Measurements from ENCODE around the gene OR2B6. TPM values are rescaled to one million over a fixed set of nuclear protein-coding genes. Genes with fewer than 3 reads are reported as not detected.

OR2B6 gene
- total and polyA plus RNA-seq, 8 donors: not detected

Other genes with a start within 250 kb of the OR2B6 start
- gene OR2B2, start 44.8 kb upstream of the OR2B6 start, total RNA-seq: not detected
- gene OR2B2, start 44.8 kb upstream of the OR2B6 start, polyA plus RNA-seq: not detected
- gene ZNF165, start 123.3 kb downstream of the OR2B6 start, total RNA-seq: 1 to 10 TPM; 2.8 to 4.3 (median 3.2) TPM
- 1 to 10 TPM; 2.8 to 4.0 TPM for gene ZNF165, start 123.3 kb downstream of the OR2B6 start, polyA plus RNA-seq
- 1 to 10 TPM; 1.6 to 4.2 (median 2.5) TPM for gene ZSCAN16, start 167.4 kb downstream of the OR2B6 start, total RNA-seq
- gene ZSCAN16, start 167.4 kb downstream of the OR2B6 start, polyA plus RNA-seq: 1 to 10 TPM; 4.5 to 5.0 TPM
- 10 to 100 TPM in 1 of 6 donors, 1 to 10 TPM in 5; 5.6 to 12.0 (median 8.7) TPM for gene ZKSCAN8, start 184.6 kb downstream of the OR2B6 start, total RNA-seq
- gene ZKSCAN8, start 184.6 kb downstream of the OR2B6 start, polyA plus RNA-seq: 1 to 10 TPM; 2.4 to 6.0 TPM